Fibroblast of mammary gland (primary cell): ENCODE measurements around the gene ACVRL1.

Experiments used
- DNase-seq: peaks from one replicate; pipeline ENCODE4 v3.0.0-alpha.2; 2010; ENCODE audit warnings: low read depth
- H3K4me3 ChIP-seq: 2 replicates; pipeline ENCODE4 v1.5.1; 2011; ENCODE audit warnings: low read depth, mild to moderate bottlenecking, low read length, moderate library complexity; ENCODE audit not compliant: control insufficient read depth
- CTCF ChIP-seq: conservative IDR thresholded peaks from 2 replicates; pipeline ENCODE4 v1.5.1; 2011; ENCODE audit warnings: low read depth, low read length, inconsistent platforms; ENCODE audit not compliant: control insufficient read depth, insufficient read depth

ACVRL1 gene

GRCh38 chr12:51890133-51890464, 17.2 kb upstream of the ACVRL1 start:
- TF ChIP-seq CTCF, result no peak
- H3K4me3 ChIP-seq, result no peak overlapping the region
- DNase-seq, result no peak

GRCh38 chr12:51890511-51891171, 16.7 kb upstream of the ACVRL1 start:
- DNase-seq, result no peak
- TF ChIP-seq CTCF, result no peak
- no peak overlapping the region for H3K4me3 ChIP-seq

- peak; percentile 57 for DNase-seq
- no peak overlapping the region for H3K4me3 ChIP-seq
- peak; percentile 49 for TF ChIP-seq CTCF
Observed at GRCh38 chr12:51891843-51892242, 15.5 kb upstream of the ACVRL1 start.

GRCh38 chr12:51893786-51894185, 13.5 kb upstream of the ACVRL1 start:
- DNase-seq, result no peak
- H3K4me3 ChIP-seq, result no peak overlapping the region
- TF ChIP-seq CTCF, result no peak

GRCh38 chr12:51895378-51896135, 11.7 kb upstream of the ACVRL1 start:
- no peak for DNase-seq
- TF ChIP-seq CTCF, result no peak
- H3K4me3 ChIP-seq, result no peak overlapping the region

- DNase-seq, result no peak
- TF ChIP-seq CTCF, result no peak
- H3K4me3 ChIP-seq, result no peak overlapping the region
Observed at GRCh38 chr12:51896236-51896635, 11.1 kb upstream of the ACVRL1 start.
